ENCODE data around the gene TSFM.
"Not testable (repeated sequence)": the region's sequence is repeated elsewhere in the genome, so short reads cannot be mapped to it uniquely, and the experiment has no call there.

The TSFM gene

DNA sequence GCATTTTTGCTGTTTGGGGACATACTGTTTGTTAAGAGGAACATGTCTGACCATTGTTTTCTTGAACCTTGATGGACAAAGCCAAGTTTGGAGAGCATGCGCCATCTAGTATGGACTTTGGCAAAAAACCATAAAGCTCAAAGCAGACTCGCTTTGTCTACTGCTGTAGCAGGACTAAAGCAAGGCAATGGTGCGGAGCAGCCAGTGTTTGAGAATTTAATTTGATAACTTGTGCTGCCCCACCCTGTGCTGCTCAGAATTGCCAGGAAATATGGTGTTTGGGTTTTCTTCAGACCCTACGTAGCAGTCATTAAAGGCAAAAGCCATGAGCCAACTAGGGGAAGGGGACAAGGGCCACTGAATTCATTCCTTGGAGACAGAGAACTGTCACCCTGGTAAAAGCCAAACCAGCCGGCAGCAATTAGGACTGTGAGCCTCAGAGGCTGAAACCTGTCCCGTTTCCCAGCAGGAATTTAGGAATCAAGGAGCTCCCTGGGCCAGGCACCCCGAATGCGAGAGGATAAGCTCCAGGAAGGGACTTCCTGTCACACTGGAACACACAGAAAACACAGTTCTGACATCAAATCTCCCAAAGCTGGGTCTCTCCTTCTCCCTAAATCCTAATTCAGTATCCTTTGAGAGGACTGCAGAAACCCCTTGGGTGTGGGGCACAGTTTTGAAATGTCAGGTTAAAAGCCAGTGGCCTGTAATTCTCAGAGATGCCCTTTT, 34.8 kb downstream of the TSFM start:
- DNase-seq, result no peak

DNA sequence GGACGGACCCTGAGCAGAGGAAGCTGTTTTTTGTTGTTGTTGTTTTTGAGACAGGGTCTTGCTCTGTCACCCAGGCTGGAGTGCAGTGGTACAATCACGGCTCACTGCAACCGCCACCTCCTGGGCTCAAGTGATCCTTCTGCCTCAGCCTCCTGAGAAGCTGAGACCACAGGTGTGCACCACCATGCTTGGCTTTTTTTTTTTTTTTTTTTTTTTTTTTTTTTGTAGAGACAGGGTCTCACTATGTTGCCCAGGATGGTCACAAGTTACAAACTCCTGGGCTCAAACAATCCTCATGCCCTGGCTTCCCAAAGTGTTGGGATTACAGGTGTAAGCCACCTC, 35.4 kb downstream of the TSFM start:
- DNase-seq, result not testable (repeated sequence)

DNA sequence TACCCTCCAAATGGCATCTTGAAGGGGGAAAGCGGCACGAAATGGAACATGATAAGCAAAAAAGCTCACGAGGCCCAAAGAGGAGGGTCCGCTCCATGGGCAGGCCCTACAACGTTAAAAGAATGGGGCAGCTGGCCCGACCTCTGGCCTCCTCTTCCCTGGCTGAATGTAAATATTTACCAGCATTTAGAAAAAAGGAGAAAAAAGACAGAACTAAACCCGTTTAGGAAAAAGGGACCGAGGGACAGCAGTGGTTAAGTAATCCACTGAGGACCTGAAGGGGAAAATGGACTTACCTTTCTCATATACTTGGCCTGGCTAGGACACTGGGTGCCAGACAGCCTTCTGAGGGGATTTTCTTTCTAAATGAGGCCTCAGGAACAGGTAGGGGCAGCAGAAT, 37.5 kb downstream of the TSFM start:
- DNase-seq, result not testable (repeated sequence)

DNA sequence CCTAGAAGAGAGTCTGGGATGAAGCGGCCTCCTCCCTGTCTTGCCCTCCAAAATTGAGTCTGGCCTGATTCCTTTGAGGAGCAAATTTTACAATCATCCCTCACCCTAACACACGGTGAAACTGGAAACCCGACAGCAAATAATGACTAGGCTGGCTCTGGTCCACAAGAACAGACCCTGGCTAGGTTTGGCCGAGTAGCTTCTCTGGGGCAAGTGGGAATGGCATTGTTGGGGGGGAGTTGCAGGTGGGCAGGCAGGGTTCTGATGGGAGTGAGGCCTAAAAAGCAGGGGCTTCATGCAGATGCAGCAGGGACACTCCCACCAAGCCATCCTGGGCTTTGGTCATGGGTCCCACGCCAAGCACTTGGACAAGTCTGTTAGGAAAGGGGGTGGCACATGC, 38.4 kb downstream of the TSFM start:
- DNase-seq, result not testable (repeated sequence)

DNA sequence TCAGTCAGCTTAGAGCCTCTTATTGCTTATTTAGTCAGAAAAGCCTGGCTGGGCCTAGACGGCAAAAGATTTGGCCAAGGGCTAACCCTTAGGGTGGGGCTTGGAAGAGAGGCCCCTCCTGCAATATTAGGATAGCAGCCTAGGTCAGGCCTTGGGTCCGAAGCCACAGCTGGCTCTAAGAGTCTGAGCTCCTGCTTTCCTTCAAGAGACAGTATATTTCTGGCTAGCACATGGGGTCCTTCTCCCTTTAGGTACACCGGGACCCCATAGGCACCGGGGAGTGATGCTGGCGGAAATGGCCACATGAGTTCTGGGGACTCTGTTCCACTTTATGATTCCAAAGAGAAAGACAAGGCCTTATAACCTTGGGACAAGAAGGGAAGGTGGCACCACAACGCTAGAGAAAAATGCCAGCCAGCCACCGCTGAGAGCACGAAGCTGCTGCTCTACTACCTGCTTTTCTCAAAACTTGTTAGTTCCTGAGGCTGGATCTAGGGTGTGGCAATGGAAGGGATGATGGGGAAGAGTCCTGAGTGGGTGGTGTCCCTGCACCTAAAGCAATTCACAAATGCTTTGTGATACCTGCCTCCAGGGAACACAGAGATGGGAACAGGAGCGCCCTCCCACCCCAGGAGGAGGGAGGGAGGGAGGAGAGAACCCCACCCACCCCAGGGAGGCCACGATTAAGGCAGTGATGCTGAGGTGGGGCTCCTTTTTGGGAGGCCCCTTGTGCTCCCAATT, 39.1 kb downstream of the TSFM start:
- DNase-seq, result no peak

DNA sequence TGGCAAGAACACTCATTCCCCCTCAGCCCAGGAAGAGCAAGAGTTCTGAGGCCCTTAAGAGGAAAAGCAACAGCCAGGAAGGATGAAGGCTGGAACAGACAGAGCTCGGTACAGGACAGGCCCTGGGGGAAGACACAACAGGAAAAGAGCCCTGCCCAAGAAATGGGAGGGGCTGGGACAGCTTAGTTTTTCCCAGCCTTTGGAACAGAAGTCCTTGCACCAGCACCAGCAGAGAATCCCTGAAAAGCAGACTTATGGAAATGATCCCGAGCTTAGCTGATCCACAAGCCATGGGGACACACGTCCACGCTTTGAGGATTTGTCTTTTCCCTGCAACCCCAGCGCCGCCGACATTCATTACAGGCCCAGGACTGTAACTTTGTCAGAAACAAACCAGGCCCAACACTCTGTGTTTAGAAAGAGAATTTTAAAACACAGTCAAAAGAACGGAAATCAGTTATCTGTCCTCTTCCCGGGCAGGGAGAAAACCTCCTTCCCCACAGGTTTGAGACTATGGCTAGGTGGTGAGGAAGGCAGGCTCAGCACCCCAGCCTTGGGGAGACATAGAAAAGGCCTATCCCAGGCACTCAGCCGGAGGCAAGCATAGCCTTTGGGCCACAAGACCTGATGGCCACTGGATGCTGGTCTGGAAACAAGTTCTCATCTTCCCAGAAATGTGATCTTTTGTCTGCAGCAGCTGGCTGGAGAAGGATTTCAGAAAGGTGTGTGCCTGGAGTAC, 40.0 kb downstream of the TSFM start:
- no peak for DNase-seq

DNA sequence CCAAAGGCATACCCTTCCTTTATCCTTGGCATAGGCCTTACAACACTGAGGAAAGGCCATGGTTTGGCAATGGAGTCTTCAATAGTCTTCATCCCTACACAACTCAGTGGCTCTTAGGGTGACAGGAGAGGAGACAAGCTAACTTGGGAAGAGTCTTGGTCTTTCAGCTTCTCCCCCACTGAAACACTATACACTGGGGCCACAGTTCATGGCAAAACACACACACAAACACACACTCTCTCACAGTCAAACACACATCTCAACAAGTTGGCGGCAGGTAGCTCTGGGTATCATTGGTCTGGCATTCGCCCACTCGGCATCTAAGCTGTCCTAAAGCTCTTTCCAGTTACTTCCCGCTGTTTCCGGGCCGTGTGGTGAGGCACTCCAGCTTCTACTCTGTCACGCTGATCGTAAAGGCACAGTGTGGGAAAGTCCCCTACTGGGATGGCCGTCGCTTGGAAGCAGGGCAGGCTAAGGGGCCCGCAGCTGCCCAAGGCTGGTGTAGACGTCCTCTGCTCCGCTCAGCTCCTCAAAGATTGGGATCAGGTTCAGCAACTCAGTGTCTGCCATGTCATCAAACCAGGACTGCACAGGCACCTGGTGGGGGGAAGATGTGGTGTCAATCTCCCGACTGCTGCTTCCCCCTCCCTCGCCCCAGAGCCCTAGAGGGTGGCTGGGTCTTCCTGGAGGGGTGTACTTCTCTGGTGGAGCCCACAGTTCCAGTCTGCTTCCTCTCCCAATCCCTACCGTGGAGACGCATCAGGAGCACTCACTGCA, 40.7 kb downstream of the TSFM start:
- no peak for DNase-seq

DNA sequence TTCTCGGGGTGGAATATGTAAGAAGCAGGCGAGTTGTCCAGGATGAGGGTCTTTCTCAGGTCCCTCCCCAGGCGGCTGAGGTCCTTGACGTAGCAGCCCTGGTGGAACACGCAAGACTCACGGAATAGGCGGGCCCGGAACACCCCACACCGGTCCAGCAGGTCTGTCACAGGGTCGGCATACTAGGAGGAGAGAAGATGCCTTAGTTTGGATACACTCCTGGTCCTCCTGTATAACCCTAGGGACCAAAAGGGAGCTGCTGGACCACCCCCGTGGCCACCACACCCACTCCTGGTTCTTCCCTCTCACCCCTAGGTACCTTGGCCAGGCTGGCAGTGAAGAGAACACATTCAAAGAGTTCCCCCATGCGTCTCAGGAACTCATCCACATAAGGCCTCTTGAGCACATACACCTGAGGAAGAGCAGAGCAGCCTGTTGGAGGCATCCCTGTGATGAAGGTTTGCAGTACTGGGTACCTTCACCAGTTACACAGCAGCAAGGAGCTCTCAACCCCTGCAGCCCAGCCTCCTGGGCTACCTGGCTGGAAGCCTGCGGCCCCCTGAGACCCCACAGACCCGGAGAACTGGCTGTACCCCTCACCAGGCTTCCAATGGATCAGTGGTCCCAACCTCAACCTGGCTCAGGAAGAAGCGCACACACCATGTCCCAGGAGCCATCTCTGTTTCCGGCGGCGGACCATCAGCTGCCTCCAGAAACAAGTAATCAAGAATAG, 41.5 kb downstream of the TSFM start:
- DNase-seq, result no peak

DNA sequence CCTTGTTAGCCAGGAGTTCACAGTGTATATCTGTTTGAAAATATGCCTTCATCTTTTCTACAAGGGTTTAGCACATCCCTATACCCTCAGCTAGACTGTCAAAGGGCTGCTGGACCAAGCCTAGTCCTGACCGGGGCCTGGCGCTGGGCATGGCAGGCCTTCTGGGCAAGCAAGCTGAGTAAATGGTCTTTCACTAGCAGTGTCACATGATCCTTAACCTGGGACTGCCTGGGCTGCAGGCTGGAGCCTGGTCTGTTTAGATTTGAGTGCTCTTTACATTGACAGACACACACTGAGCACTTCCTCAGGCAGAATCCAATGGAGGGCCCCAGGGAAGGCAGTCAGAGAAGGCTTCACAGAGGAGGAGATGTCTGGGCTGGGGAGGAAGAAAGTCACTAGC, 42.9 kb downstream of the TSFM start:
- no peak for DNase-seq

DNA sequence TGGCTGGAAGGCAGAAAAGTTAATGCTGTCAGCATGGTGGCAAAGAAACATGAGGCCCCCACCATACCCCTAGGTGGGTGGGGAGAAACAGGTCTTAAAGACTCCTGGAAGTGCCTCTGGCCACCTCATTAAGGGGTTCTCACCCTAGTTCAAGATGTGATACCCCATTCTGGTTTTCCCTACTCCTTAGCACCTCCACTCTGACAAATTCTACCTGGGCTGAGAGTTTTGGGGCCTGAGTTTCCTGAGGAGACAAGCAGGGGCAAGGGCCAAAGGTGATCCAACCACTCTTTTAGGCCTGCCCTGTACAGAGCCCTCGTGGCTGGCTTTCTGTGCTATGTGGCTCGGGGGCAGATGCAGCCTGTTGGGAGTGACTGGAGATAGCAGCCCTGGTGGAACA, 43.8 kb downstream of the TSFM start:
- no peak for DNase-seq

DNA sequence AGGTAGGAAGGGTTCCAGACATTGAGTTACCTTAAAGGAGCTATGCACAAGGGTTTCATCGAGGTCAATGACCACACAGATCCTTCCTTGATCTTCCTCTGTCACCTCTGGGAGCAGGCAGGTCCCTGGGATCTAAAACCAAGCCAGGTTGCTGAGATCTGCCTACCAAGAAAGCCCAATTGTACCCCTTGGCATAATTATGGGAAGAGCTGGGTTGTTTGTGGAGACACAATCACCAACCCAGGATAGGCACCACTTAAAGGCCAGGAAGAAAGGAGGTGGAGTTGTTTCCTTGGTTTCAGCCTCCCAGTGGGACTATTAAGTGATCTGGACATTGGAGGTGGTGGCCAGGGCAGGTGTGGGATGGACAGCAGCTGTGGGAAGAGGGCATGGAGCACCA, 44.4 kb downstream of the TSFM start:
- no peak for DNase-seq

DNA sequence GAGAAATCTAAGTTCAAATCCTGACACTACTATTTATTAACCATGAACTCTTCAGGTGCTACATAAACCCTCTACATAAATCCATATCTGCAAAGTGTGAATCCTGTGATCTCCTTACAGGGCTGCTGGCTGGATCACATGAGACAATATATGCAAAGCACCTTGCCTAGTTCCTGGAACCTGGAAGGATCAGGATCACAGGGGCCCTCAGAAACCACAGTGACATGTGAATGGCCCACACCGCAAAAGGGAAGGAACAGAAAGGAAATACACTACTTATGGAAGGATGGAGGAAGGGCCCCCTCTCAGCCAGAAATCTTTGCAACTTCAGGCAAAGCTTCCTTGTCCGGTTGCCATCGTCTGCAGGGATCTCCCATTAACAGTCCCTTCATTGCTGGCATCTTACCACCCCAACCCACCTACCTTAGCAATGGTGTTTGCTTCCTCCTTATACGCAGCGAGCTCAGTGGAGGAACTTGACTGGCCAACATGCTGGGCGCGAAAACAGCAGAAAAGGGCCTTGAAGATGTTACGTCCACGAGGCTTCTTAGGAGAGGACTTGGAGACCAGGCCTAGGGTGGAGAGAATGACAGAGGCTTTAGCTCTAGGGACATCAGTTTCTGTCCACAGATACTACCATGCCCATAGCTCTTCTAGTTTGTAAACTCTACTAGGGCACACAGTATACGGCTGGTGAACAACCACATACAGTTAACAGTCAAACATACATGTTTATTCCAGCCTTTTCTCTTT, 46.6 kb downstream of the TSFM start:
- no peak for DNase-seq

DNA sequence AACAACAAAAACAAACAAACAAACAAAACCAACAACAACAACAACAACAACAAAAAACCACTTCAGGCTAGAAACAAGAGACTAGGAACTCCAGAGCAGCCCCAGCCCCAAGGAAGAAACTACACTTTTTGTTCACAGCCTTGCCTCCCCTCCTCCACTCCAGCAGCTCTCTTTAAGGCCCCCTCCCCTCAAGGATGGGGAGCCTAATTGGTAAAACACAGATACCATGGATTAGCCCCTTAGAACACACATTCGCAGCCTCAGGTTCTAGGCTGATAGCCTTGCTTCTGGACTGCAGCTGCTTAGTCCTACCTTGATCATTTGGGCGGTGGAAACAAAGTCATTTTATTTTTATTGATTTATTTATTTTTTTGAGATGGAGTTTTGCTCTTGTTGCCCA, 47.8 kb downstream of the TSFM start:
- no peak for DNase-seq

DNA sequence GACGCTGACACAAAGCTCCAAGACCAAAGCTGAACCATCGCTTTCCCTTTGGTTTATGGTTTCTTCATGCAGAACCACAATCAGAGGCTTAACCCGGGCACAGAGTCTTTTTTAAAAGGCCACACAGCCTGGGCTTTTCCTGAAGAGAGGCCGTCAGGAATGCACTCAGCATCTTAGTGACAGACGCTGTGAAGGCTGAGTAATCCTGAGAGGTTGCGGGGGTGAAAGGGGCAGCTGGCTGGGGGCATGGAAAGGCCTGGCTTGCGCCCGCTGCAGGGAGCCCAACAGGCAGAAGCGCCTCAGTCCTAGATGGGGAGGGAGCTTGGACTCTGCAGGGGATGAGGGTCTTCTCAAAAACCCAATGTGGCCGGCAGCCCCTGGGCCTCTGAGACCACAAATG, 50.4 kb downstream of the TSFM start:
- DNase-seq, result no peak

DNA sequence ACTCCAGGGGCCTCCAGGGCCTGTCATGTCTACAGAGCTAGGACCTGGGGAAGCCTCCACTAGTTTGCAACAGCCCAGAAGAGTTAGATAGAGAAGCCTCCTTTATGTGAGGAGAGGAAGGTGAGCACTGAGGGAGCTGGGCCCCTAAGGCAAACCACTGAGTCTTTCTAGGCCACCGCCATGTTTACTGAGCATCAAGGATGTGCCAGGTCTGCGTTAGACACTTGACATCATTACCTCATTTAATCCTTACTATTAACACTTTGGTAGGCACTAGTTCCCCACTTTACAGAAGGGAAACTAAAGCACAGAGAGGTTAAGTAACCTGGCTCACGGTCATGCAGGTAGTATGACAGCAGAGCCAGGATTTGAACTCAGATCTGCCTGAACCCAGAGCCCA, 51.1 kb downstream of the TSFM start:
- DNase-seq, result no peak

DNA sequence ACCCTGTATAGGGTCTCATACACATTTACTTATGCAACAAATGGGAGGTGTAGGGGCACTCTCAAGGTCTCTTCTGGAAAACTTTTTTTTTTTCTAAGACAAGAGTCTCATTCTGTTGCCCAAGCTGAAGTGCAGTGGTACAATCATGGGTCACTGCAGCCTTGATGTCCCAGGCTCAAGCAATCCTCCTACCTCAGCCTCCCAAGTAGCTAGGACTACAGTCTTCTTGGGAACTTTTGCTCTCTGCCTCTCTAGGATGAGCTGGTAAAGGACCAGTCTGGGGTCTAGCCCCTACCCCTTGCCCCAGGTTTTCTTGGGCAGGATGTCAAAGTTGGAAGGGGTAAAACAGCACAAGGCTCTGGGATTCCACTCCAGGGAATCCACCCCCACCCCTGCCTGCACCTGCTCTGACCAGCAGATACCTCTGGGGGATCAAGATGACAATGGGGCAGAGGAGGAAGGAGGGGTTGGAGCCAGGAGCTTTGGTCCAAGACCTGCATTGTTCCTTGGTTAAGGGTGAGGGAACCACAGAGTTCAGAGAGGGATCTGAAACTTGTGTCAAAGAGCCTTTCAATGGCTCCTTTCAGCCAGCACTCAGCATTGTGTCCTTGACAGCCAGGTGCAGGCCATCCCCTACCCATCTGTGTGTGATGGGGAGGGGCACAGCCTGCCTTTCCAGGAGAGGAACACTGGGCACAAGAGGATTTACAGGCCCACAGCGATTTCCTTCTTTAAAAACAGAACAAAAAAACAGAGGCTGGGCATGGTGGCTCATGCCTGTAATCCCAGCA, 51.7 kb downstream of the TSFM start:
- DNase-seq, result no peak

DNA sequence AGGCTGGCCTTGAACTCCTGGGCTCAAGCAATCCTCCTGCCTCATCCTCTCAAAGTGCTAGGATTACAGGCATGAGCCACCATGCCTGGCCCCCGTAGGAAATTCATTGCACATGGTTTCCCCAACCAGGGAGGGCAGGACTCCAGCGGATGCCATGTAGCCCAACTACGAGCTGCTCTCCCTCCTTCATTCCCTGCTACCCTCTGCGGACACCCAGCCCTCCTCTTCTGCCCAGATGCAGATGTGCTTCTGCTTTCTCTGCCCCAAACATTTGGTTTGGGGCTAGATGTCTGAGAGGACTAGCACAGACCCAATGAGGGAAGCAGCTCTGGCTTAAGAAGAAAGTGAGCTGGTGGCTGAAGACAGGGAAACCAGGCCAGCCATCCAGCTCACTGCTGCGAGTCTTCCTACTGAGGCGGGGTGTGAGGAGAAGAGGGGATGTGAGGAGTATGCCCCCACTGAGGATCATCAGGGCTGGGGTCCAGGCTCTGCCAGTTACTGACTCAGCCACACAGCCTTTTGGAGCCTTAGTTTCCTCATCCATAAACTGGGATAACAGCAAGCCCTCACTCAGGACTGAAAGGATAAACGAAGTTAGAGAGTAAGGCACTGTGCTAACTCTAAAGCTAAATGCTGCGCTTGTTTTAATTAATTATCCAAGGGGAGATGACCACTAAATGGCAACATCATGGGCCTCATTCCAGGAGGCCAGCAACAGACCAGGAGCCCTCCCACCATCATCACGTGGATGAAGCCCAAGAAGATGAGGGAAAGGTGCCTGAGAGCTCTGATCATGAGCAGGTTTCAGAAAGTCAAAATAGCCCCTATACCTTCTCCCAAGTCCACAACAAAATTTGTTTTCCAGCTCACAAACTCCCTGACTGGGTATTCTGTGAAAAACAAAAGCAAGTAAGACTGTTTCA, 53.0 kb downstream of the TSFM start:
- no peak for DNase-seq

DNA sequence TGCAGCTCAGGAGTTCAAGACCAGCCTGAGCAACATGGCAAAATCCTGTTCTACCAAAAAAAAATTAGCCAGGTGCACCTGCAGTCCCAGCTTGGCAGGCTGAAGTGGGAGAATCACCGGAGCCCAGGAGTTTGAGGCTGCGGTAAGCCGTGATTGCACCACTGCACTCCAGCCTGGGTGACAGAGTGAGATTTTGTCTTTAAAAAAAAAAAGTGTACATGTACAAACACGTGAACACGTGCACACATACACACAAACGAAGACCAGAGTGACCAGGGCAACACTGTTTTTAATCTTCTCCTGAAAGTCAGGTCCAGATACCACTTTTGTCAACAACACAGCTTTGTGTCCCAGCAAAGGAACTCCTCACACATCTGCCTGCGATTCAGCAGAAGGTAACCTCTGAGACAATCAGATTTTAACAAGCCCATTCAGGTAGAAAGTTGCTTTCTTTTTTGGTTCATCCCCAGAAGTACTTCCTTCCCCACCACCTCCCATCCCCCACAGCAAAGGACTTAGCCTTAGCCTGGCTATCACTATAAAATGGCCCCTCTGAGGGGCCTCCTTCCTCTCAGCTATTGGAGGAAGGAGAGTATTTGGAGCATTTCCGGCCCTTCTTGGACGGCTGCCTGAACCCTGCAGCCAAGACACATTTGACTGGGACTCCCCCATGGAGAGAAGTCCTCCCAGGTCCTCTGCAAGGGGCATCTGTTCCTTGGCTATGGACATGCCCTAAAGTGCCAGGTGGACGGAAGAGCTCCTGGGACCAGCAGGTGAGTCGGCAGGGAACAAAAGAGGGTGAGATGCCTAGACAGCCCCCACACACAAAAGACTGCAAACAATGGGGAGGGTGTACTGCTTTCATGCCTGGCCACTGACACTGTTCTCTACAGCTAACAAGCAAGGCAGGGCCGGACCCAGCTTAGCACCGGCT, 54.1 kb downstream of the TSFM start:
- peak; percentile 61 for DNase-seq

Data from activated CD4-positive, alpha-beta T cell treated with anti-CD3 and anti-CD28 coated beads, Interleukin-2, Interleukin-6, amounts not matched to agents 100 ng/mL and 50 ng/mL, durations not matched to agents 16 hours and 8 hours (primary cell).